ENCODE data around the gene S100A7A. TPM values are rescaled to one million over a fixed set of nuclear protein-coding genes. Genes with fewer than 3 reads are reported as not detected.

S100A7A gene
- total and polyA plus RNA-seq, 2 donors (not counting 1 experiment from before 2014, with no cell fraction given): not detected

DNA sequence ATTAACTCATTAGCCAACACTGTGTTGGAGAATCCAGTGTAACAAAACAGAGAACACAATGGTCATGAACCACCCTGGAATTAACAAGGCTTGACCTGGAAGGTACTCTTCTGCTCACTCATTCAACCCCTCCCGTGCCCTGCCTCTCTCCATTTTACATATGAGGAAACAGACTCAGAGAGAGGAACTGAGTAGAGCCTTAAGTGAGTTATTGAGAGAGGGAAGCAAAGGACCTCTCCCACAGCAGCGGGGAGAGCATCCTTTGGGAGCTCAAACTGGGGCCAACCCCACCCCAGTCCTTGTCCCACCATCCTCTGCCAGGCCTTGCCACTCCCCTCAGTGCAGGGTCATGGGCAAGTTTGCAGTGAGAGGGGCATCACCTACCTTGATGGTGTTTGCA is 42.2 kb upstream of the S100A7A start:
- H3K9ac ChIP-seq (ENCODE audit: low read length): no peak overlapping the region
- WGBS (ENCODE audit: insufficient coverage): no CpG with 5 or more reads among the region's 2 CpGs
- Mint-ChIP-seq H3K4me3 (no peak overlapping the region), H3K4me1 (no peaks in the 10 kb centered on the region), H3K9me3 (ENCODE audit: insufficient read depth) (no peaks in the 10 kb centered on the region), H3K27me3 (peaks cover 27% of the 10 kb centered on the region), H3K27ac (no peak overlapping the region)
- DNase-seq (no peak), ATAC-seq (ENCODE audit: low read depth) (no peak)
- no peaks in the 10 kb centered on the region for H4K20me1 ChIP-seq (ENCODE audit: control insufficient read depth, insufficient read depth, low read length, poor library complexity, severe bottlenecking)
- no peaks in the 10 kb centered on the region for H3K79me2 ChIP-seq (ENCODE audit: control insufficient read depth, insufficient read depth, low read length)
- TF ChIP-seq, protein P1, sequence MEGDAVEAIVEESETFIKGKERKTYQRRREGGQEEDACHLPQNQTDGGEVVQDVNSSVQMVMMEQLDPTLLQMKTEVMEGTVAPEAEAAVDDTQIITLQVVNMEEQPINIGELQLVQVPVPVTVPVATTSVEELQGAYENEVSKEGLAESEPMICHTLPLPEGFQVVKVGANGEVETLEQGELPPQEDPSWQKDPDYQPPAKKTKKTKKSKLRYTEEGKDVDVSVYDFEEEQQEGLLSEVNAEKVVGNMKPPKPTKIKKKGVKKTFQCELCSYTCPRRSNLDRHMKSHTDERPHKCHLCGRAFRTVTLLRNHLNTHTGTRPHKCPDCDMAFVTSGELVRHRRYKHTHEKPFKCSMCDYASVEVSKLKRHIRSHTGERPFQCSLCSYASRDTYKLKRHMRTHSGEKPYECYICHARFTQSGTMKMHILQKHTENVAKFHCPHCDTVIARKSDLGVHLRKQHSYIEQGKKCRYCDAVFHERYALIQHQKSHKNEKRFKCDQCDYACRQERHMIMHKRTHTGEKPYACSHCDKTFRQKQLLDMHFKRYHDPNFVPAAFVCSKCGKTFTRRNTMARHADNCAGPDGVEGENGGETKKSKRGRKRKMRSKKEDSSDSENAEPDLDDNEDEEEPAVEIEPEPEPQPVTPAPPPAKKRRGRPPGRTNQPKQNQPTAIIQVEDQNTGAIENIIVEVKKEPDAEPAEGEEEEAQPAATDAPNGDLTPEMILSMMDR (IDR thresholded peaks at IDR 0.05): no peak
- no peak for TF ChIP-seq EZH2 (IDR thresholded peaks at IDR 0.05; ENCODE audit: borderline replicate concordance, insufficient read depth, low read depth, low read length, poor library complexity, severe bottlenecking)
- no peak overlapping the region for H3K4me2 ChIP-seq (replicated peaks; ENCODE audit: low read depth, low read length, poor library complexity, severe bottlenecking)
- no peaks in the 10 kb centered on the region for H3K9me3 ChIP-seq (ENCODE audit: control extremely low read depth in 1 of 3, control insufficient read depth in 2 of 3, insufficient read depth in 1 of 3, low read length in 2 of 3)
- POLR2A ChIA-PET: no interaction called here
- intact Hi-C loops (cut with micrococcal nuclease): no loop called here
- peak overlapping the region in 1 of 5 experiments; percentile 51 for H3K4me3 ChIP-seq (ENCODE audit: control extremely low read depth in 1 of 5, extremely low read depth in 1 of 5, insufficient read depth in 1 of 5, low read depth in 2 of 5, low read length in 4 of 5)
- H3K27ac ChIP-seq (ENCODE audit: low read length in 2 of 2): no peak overlapping the region
- CTCF ChIA-PET: no interaction called here
- H3K27me3 ChIP-seq (replicated peaks in 1 of 4; ENCODE audit: control extremely low read depth in 1 of 4, control insufficient read depth in 3 of 4, insufficient read depth in 4 of 4, low read length in 3 of 4): peaks cover 0 to 17% (median 2%) of the 10 kb centered on the region in 4 experiments
- no peaks in the 10 kb centered on the region for H3K4me1 ChIP-seq (ENCODE audit: control insufficient read depth in 2 of 2, insufficient read depth in 2 of 2, low read length in 2 of 2)
- no peaks in the 10 kb centered on the region for H3K36me3 ChIP-seq (replicated peaks in 1 of 2; ENCODE audit: control extremely low read depth in 1 of 2, control insufficient read depth in 1 of 2, extremely low read depth in 1 of 2, insufficient read depth in 2 of 2, low read length in 1 of 2)
- no peak overlapping the region for H2AFZ ChIP-seq (ENCODE audit: insufficient read depth, low read depth, low read length, poor library complexity, severe bottlenecking)

DNA sequence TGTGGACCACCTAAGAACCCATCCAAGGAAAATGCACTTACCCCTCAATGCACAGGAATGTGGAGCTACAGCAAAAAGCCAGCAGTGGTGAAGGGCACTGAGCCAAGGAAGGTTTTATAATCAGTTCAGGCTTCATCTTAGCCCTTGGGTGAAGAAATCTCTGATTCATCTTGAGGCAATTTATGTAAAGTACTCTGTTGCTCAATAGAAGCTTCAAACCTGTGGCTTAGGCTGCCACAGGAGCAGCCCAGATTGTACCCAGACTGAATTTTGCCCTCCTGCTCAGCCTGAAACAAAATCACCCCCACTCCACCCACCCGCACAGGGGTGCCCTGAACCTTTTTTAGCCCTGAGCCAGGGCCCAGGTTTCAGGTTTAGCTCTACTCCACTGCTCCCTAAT is 40.8 kb upstream of the S100A7A start, which contains the start of gene S100A12:
Gene S100A12 (minus strand): TSS at position 111 of the 400 bp plus-strand sequence. CDS start 1,029 bp downstream, outside the sequence.
- H3K27me3 Mint-ChIP-seq: peaks cover 27% of the 10 kb centered on the region
- POLR2A ChIA-PET: no interaction called here
- no peak within 1 kb of the TSS for H3K4me3 Mint-ChIP-seq
- no peaks in the 10 kb centered on the region for H3K9me3 Mint-ChIP-seq (ENCODE audit: insufficient read depth)
- CTCF ChIA-PET: no interaction called here
- 100% methylated on average over 1 of the region's 1 CpG for WGBS (ENCODE audit: insufficient coverage)
- no peaks in the 10 kb centered on the region for H3K4me1 Mint-ChIP-seq
- no peak for ATAC-seq (ENCODE audit: low read depth)
- Histone ChIP-seq H3K27ac (ENCODE audit: low read length in 2 of 2) (no peak within 1 kb of the TSS), H4K20me1 (ENCODE audit: control insufficient read depth, insufficient read depth, low read length, poor library complexity, severe bottlenecking) (no peaks in the 10 kb centered on the region), H3K4me3 (ENCODE audit: control extremely low read depth in 1 of 5, extremely low read depth in 1 of 5, insufficient read depth in 1 of 5, low read depth in 2 of 5, low read length in 4 of 5) (peak within 1 kb of the TSS in 1 of 5 experiments; percentile 54), H3K27me3 (replicated peaks in 1 of 4; ENCODE audit: control extremely low read depth in 1 of 4, control insufficient read depth in 3 of 4, insufficient read depth in 4 of 4, low read length in 3 of 4) (peaks cover 0 to 14% (median 3%) of the 10 kb centered on the region in 4 experiments), H3K4me2 (replicated peaks; ENCODE audit: low read depth, low read length, poor library complexity, severe bottlenecking) (no peak within 1 kb of the TSS), H3K9ac (ENCODE audit: low read length) (no peak within 1 kb of the TSS), H2AFZ (ENCODE audit: insufficient read depth, low read depth, low read length, poor library complexity, severe bottlenecking) (no peak within 1 kb of the TSS), H3K4me1 (ENCODE audit: control insufficient read depth in 2 of 2, insufficient read depth in 2 of 2, low read length in 2 of 2) (no peaks in the 10 kb centered on the region), H3K36me3 (replicated peaks in 1 of 2; ENCODE audit: control extremely low read depth in 1 of 2, control insufficient read depth in 1 of 2, extremely low read depth in 1 of 2, insufficient read depth in 2 of 2, low read length in 1 of 2) (no peaks in the 10 kb centered on the region), H3K9me3 (ENCODE audit: control extremely low read depth in 1 of 3, control insufficient read depth in 2 of 3, insufficient read depth in 1 of 3, low read length in 2 of 3) (peaks cover 0 to 3% (median 0%) of the 10 kb centered on the region in 3 donors), H3K79me2 (ENCODE audit: control insufficient read depth, insufficient read depth, low read length) (no peaks in the 10 kb centered on the region)
- DNase-seq: no peak
- no peak for TF ChIP-seq EZH2 (IDR thresholded peaks at IDR 0.05; ENCODE audit: borderline replicate concordance, insufficient read depth, low read depth, low read length, poor library complexity, severe bottlenecking)
- TF ChIP-seq, protein P1 (IDR thresholded peaks at IDR 0.05): no peak
- H3K27ac Mint-ChIP-seq: no peak within 1 kb of the TSS
- intact Hi-C loops (cut with micrococcal nuclease): no loop called here

Data from B cell (primary cell).